ENCODE data around the gene BRD9. TPM values are rescaled to one million over a fixed set of nuclear protein-coding genes. Genes with fewer than 3 reads are reported as not detected.
"Not testable (repeated sequence)": the region's sequence is repeated elsewhere in the genome, so short reads cannot be mapped to it uniquely, and the experiment has no call there.

The BRD9 gene
- total RNA-seq, 6 donors from 2014 or later = 37.5 to 160 (median 42.3) TPM

DNA sequence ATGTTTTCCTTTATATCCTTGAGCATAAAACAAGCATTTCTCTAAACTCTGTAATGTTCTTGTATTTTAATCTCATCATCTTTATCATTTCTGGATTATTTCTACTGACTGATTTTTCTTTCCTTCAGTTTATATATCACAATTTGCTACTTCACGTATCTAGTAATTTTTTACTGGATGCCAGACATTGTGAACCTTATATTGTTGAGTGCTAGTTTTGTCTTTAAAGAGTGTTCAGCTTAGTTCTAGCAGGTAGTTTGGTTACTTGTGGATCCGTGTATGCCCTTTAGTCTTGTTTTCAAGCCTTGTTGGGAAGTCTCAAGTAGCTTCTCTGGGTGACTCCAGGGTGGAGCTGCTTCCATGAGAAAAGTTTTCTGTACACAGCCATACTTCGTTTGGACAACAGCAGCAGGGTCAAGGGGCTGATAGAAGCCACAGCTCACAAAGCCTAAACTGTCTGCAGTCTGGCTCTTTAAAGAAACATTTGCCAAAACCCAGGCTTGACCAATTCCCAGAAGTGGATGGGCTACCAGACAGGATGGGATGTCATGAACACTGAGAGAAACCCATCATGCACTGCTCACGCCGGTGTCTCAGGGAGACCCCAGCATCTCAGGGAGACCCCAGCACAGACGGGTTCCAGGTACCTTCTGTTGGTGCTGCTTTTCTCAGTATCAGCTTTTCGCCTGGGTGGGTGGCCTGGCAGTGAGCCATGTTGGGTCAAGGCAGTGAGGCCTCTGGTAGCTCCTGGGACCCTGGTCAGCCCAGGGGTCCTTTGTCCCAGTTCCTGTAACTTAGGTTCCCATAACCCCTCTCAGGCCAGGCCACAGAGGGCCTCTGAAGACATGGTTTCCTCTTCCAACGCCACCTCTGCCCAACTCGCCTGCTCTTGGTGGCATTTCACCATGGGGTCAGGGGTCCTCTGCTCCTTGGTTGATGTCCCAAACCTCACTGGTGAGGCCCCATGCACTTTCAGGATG is 29.1 kb upstream of the BRD9 start:
- TF ChIP-seq, protein P1, sequence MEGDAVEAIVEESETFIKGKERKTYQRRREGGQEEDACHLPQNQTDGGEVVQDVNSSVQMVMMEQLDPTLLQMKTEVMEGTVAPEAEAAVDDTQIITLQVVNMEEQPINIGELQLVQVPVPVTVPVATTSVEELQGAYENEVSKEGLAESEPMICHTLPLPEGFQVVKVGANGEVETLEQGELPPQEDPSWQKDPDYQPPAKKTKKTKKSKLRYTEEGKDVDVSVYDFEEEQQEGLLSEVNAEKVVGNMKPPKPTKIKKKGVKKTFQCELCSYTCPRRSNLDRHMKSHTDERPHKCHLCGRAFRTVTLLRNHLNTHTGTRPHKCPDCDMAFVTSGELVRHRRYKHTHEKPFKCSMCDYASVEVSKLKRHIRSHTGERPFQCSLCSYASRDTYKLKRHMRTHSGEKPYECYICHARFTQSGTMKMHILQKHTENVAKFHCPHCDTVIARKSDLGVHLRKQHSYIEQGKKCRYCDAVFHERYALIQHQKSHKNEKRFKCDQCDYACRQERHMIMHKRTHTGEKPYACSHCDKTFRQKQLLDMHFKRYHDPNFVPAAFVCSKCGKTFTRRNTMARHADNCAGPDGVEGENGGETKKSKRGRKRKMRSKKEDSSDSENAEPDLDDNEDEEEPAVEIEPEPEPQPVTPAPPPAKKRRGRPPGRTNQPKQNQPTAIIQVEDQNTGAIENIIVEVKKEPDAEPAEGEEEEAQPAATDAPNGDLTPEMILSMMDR (IDR thresholded peaks at IDR 0.05) = no peak
- TF ChIP-seq POLR2A (IDR thresholded peaks at IDR 0.05) (no peak), POLR2AphosphoS5 (IDR thresholded peaks at IDR 0.05) (no peak), EP300 (IDR thresholded peaks at IDR 0.05) (no peak)
- 86 to 92% methylated on average over 8 to 9 of the region's 9 CpGs for WGBS, 2 donors

DNA sequence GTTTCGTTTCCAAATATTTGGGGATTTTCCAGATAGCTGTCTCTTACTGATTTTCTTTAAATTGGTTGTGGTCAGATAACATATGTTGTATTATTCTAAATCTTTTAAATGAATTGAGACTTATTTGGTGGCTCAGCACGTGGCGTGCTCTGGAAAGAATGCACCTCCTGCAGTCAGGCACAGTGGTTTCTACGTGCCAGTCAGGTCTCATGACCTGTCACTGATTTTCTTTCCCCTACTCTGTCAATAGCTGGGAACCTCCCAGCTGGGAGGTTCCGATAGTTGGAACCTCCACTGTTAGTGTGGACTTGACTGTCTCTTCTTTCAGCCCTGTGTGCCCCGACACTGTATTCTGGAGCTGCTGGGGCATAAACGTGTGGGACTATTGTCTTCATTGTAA is 27.7 kb upstream of the BRD9 start:
- H3K36me3 ChIP-seq = no peaks in the 10 kb centered on the region
- no peaks in the 10 kb centered on the region for H3K9me3 ChIP-seq
- H3K27me3 ChIP-seq = no peaks in the 10 kb centered on the region
- H3K4me3 ChIP-seq = no peak overlapping the region
- 86 to 91% methylated on average over 7 of the region's 7 CpGs for WGBS, 2 donors
- DNase-seq (no peak), ATAC-seq (ENCODE audit: low FRiP score in 2 of 2) (no peak)
- H3K4me1 ChIP-seq = no peaks in the 10 kb centered on the region
- no peak overlapping the region for H3K27ac ChIP-seq
- TF ChIP-seq, protein P1 (IDR thresholded peaks at IDR 0.05) = no peak
- TF ChIP-seq POLR2AphosphoS5 (IDR thresholded peaks at IDR 0.05) (no peak), EP300 (IDR thresholded peaks at IDR 0.05) (no peak), POLR2A (IDR thresholded peaks at IDR 0.05) (no peak)

More for the DNA sequence above, 29.1 kb upstream of the BRD9 start:
- Histone ChIP-seq H3K36me3 (no peaks in the 10 kb centered on the region), H3K27ac (no peak overlapping the region), H3K4me3 (no peak overlapping the region), H3K27me3 (peaks cover 0 to 6% (median 1%) of the 10 kb centered on the region in 4 donors), H3K9me3 (no peaks in the 10 kb centered on the region), H3K4me1 (peaks cover 6 to 8% (median 7%) of the 10 kb centered on the region in 4 donors)
- DNase-seq (no peak), ATAC-seq (ENCODE audit: low FRiP score in 2 of 2) (no peak)

DNA sequence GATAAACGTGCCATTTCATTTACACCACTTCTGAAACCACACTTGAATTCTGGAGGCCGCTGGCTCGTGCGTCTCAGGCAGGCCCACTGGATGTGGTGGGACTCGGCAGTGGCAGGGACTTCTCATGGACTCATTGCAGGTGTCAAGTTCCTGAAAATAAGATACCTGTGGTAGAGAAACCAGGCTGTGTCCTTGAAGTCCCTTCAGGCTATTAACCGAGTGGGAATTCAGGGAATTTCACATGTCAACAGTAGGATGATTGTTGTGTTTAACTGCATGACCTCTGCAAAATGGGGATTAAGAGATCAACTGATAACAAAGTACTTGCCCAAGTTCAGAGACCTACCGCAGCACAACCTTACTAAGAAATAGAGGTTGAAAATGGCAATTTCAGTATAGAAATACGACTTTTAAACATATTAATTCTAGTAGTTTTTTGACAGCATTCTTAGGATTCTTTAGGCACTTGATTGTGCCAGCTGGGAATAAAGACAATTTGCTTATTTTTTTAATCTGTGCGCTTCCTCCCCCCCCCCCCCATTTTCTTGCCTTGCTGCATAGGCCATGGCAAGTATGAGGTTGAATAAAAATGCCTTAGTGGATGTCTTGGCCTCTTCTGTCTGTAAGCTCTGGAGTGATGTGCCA is 26.9 kb upstream of the BRD9 start:
- no peak for ATAC-seq (ENCODE audit: low FRiP score in 2 of 2)

DNA sequence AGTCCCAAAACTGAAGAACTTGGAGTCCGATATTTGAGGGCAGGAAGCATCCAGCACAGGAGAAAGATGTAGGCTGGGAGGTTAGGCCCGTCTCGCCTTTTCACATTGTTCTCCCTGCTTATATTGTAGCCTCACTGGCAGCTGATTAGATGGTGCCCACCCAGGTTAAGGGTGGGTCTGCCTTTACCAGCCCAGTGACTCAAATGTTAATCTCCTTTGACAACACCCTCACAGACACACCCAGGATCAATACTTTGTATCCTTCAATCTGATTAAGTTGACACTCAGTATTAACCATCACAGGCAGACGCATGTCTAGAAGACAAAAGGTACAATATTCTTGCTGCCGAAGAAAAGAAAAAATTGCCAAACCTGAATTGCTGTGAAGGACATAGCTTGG is 26.1 kb upstream of the BRD9 start:
- not testable (repeated sequence) for ATAC-seq (ENCODE audit: low FRiP score in 2 of 2); H3K27ac ChIP-seq; H3K27me3 ChIP-seq; H3K36me3 ChIP-seq; H3K4me1 ChIP-seq; DNase-seq; H3K9me3 ChIP-seq; H3K4me3 ChIP-seq
- WGBS, 2 donors = 99 to 100% methylated on average over 5 of the region's 5 CpGs

More for the DNA sequence above, 26.9 kb upstream of the BRD9 start:
- peak in 1 of 2 donors; percentile 17 for DNase-seq
- H3K9me3 ChIP-seq = no peaks in the 10 kb centered on the region
- H3K4me3 ChIP-seq = no peak overlapping the region
- H3K27me3 ChIP-seq = no peaks in the 10 kb centered on the region
- no peak overlapping the region for H3K27ac ChIP-seq
- no peaks in the 10 kb centered on the region for H3K36me3 ChIP-seq
- TF ChIP-seq, protein P1 (IDR thresholded peaks at IDR 0.05) = no peak
- TF ChIP-seq EP300 (IDR thresholded peaks at IDR 0.05) (no peak), POLR2A (IDR thresholded peaks at IDR 0.05) (no peak), POLR2AphosphoS5 (IDR thresholded peaks at IDR 0.05) (no peak)
- WGBS, 2 donors = 76 to 80% methylated on average over 9 of the region's 9 CpGs
- H3K4me1 ChIP-seq = no peaks in the 10 kb centered on the region
